ENCODE results near the gene HIGD1B.

Gene HIGD1B

DNA sequence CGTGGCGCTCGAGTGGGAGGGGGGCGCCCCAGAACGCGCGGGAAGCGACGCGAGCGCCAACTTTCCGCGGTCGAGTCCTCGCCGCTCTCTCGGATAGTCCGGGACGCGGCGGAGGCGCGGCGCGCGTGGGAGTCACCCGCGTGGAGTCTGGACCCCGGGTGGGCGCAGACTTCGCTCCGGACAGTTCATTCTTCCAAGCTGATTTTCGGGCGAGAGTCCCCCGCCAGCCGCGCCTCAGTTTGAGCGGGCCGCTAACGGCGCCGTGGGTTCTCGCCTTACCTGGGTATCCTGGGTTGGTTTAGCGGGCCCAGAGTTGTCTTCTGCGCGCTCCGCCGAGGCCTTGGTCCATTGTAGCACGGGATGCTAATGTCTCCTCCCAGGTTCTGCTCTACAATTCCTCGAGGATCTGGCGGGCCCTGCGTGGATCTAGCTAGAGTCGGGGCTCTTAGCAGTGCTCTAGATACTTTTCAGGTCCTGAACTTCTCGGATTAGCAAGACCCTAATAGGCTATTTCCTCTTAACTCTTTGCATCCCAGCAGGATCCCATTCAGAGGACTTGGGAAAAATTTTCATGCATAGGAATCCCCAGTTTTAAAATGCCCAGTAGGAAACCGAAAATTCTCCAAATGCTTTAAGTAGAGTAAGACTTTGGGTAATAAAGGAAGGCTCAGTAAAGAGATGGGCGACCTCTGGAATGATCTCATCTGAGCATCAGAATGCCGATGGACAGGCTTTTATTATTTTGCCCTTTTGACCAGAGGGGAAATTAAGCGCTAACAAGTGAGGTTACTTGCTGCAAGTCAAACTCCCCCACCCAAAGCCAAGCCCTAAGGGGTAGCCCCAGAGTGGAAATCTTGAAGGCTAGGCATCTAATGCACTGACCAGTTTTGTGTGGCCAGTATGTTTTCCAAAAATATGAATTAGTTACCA, 17.1 kb upstream of the HIGD1B start (continued):
- TF ChIP-seq MZF1 (tag by site-specific recombination; IDR thresholded peaks at IDR 0.05; ENCODE audit: borderline replicate concordance) (no peak), ZBTB17 (tag by site-specific recombination; IDR thresholded peaks at IDR 0.05) (peak; percentile 64), ZNF530 (tag by site-specific recombination; IDR thresholded peaks at IDR 0.05; ENCODE audit: low read depth) (no peak), ZNF202 (tag by site-specific recombination; IDR thresholded peaks at IDR 0.05; ENCODE audit: borderline replicate concordance) (no peak), ZNF701 (tag by site-specific recombination; IDR thresholded peaks at IDR 0.05) (no peak), ZNF785 (tag by site-specific recombination; IDR thresholded peaks at IDR 0.05) (no peak), ZNF549 (tag by site-specific recombination; IDR thresholded peaks at IDR 0.05) (no peak), KLF1 (tag by site-specific recombination; IDR thresholded peaks at IDR 0.05) (peak; percentile 23; the same call in 1 of the 2 replicates), HOXD13 (CRISPR knock-in tag; IDR thresholded peaks at IDR 0.05; ENCODE audit: borderline replicate concordance) (no peak), ZNF239 (tag by site-specific recombination; IDR thresholded peaks at IDR 0.05) (no peak), ZBTB7A (tag by site-specific recombination; IDR thresholded peaks at IDR 0.05; ENCODE audit: low read depth) (peak; percentile 96), YY1 (tag by site-specific recombination; IDR thresholded peaks at IDR 0.05) (no peak), ZNF169 (tag by site-specific recombination; IDR thresholded peaks at IDR 0.05) (no peak), ZFP69B (tag by site-specific recombination; IDR thresholded peaks at IDR 0.05) (peak; percentile 73), SCRT2 (tag by site-specific recombination; IDR thresholded peaks at IDR 0.05) (no peak), ZNF544 (tag by site-specific recombination; IDR thresholded peaks at IDR 0.05) (no peak), ZNF548 (tag by site-specific recombination; IDR thresholded peaks at IDR 0.05) (no peak), ZNF23 (tag by site-specific recombination; IDR thresholded peaks at IDR 0.05; ENCODE audit: borderline replicate concordance) (no peak), SCRT1 (tag by site-specific recombination; IDR thresholded peaks at IDR 0.05; ENCODE audit: borderline replicate concordance) (no peak), ZSCAN23 (tag by site-specific recombination; IDR thresholded peaks at IDR 0.05) (no peak), MEIS1 (CRISPR knock-in tag; IDR thresholded peaks at IDR 0.05; ENCODE audit: borderline replicate concordance) (no peak), ZNF138 (tag by site-specific recombination; IDR thresholded peaks at IDR 0.05; ENCODE audit: borderline replicate concordance) (no peak), ZNF843 (tag by site-specific recombination; IDR thresholded peaks at IDR 0.05) (no peak), ZEB2 (tag by site-specific recombination; IDR thresholded peaks at IDR 0.05) (peak; percentile 87), YY2 (tag by site-specific recombination; IDR thresholded peaks at IDR 0.05) (no peak), ZNF48 (tag by site-specific recombination; IDR thresholded peaks at IDR 0.05) (no peak), ZNF561 (tag by site-specific recombination; IDR thresholded peaks at IDR 0.05; ENCODE audit: borderline replicate concordance) (no peak), TCF7L2 (IDR thresholded peaks at IDR 0.05; ENCODE audit: borderline replicate concordance, low read depth, low read length) (no peak), EGR2 (tag by site-specific recombination; IDR thresholded peaks at IDR 0.05; ENCODE audit: low read depth) (peak; percentile 65), ZFHX2 (tag by site-specific recombination; conservative IDR thresholded peaks at IDR 0.05) (peak; percentile 84)
- TF ChIP-seq, protein P1, sequence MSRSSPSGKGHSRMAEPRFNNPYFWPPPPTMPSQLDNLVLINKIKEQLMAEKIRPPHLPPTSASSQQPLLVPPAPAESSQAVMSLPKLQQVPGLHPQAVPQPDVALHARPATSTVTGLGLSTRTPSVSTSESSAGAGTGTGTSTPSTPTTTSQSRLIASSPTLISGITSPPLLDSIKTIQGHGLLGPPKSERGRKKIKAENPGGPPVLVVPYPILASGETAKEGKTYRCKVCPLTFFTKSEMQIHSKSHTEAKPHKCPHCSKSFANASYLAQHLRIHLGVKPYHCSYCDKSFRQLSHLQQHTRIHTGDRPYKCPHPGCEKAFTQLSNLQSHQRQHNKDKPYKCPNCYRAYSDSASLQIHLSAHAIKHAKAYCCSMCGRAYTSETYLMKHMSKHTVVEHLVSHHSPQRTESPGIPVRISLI (tag by site-specific recombination; IDR thresholded peaks at IDR 0.05), result no peak
- TF ChIP-seq, protein P2, sequence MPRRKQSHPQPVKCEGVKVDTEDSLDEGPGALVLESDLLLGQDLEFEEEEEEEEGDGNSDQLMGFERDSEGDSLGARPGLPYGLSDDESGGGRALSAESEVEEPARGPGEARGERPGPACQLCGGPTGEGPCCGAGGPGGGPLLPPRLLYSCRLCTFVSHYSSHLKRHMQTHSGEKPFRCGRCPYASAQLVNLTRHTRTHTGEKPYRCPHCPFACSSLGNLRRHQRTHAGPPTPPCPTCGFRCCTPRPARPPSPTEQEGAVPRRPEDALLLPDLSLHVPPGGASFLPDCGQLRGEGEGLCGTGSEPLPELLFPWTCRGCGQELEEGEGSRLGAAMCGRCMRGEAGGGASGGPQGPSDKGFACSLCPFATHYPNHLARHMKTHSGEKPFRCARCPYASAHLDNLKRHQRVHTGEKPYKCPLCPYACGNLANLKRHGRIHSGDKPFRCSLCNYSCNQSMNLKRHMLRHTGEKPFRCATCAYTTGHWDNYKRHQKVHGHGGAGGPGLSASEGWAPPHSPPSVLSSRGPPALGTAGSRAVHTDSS (tag by site-specific recombination; IDR thresholded peaks at IDR 0.05), result no peak
- TF ChIP-seq, protein P3, sequence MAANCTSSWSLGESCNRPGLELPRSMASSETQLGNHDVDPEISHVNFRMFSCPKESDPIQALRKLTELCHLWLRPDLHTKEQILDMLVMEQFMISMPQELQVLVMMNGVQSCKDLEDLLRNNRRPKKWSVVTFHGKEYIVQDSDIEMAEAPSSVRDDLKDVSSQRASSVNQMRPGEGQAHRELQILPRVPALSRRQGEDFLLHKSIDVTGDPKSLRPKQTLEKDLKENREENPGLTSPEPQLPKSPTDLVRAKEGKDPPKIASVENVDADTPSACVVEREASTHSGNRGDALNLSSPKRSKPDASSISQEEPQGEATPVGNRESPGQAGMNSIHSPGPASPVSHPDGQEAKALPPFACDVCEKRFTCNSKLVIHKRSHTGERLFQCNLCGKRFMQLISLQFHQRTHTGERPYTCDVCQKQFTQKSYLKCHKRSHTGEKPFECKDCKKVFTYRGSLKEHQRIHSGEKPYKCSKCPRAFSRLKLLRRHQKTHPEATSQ (tag by site-specific recombination; IDR thresholded peaks at IDR 0.05), result 0 out of 2 replicates have a peak, but pooled peaks have one; percentile 32
- TF ChIP-seq, protein P4, sequence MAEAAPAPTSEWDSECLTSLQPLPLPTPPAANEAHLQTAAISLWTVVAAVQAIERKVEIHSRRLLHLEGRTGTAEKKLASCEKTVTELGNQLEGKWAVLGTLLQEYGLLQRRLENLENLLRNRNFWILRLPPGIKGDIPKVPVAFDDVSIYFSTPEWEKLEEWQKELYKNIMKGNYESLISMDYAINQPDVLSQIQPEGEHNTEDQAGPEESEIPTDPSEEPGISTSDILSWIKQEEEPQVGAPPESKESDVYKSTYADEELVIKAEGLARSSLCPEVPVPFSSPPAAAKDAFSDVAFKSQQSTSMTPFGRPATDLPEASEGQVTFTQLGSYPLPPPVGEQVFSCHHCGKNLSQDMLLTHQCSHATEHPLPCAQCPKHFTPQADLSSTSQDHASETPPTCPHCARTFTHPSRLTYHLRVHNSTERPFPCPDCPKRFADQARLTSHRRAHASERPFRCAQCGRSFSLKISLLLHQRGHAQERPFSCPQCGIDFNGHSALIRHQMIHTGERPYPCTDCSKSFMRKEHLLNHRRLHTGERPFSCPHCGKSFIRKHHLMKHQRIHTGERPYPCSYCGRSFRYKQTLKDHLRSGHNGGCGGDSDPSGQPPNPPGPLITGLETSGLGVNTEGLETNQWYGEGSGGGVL (tag by site-specific recombination; IDR thresholded peaks at IDR 0.05), result no peak; the same call in 1 of the 2 replicates
